Osteoblast (primary cell): ENCODE data around the gene PIP5KL1. TPM values are rescaled to one million over a fixed set of nuclear protein-coding genes. Genes with fewer than 3 reads are reported as not detected.

Experiments
- DNase-seq: peaks from one replicate; pipeline ENCODE4 v3.0.0; 2011; ENCODE audit warnings: low spot score, mixed read lengths; ENCODE audit not compliant: insufficient read length; ENCODE audit errors: missing footprints
- H2AFZ ChIP-seq: 2 replicates; pipeline ENCODE4 v1.6.0; 2011; ENCODE audit warnings: mild to moderate bottlenecking, low read length
- H3K27ac ChIP-seq: 2 replicates; pipeline ENCODE4 v1.5.1; 2011; ENCODE audit warnings: mild to moderate bottlenecking, low read depth, low read length, moderate library complexity
- H3K27me3 ChIP-seq: 2 replicates; pipeline ENCODE4 v1.6.0; 2012; ENCODE audit warnings: mild to moderate bottlenecking, control low read depth, inconsistent platforms, low read length, moderate library complexity; ENCODE audit not compliant: insufficient read depth
- H3K36me3 ChIP-seq: 2 replicates; pipeline ENCODE4 v1.5.1; 2011; ENCODE audit warnings: mild to moderate bottlenecking, low read length, control low read depth, moderate library complexity; ENCODE audit not compliant: insufficient read depth
- H3K4me1 ChIP-seq: 2 replicates; pipeline ENCODE4 v1.5.1; 2011; ENCODE audit warnings: mild to moderate bottlenecking, low read length, control low read depth, moderate library complexity; ENCODE audit not compliant: insufficient read depth
- H3K4me2 ChIP-seq: 2 replicates; pipeline ENCODE4 v1.6.0; 2011; ENCODE audit warnings: mild to moderate bottlenecking, low read length; ENCODE audit not compliant: insufficient read depth
- H3K4me3 ChIP-seq: fragments of 200-600 bp; sonication (generic); 3 replicates; pipeline ENCODE4 v1.5.1; 2012; ENCODE audit warnings: mild to moderate bottlenecking, low read length, inconsistent platforms; ENCODE audit not compliant: insufficient read depth
- H3K79me2 ChIP-seq: 2 replicates; pipeline ENCODE4 v1.6.0; 2012; ENCODE audit warnings: mild to moderate bottlenecking, low read length, control low read depth, inconsistent platforms; ENCODE audit not compliant: insufficient read depth
- H3K9me3 ChIP-seq: 2 replicates; pipeline ENCODE4 v1.5.1; 2011; ENCODE audit warnings: low read depth, low read length, control low read depth
- H4K20me1 ChIP-seq: 2 replicates; pipeline ENCODE4 v1.6.0; 2012; ENCODE audit warnings: mild to moderate bottlenecking, low read length, control low read depth; ENCODE audit not compliant: insufficient read depth
- CTCF ChIP-seq: IDR thresholded peaks from 2 replicates; pipeline ENCODE4 v1.5.1; 2011; ENCODE audit warnings: mild to moderate bottlenecking, low read depth, low read length, moderate library complexity; ENCODE audit errors: extremely low read depth
- total RNA-seq: library from RNA; depleted of rRNA; stranded (reverse); fragments of >200 nt; gene quantifications from 2 replicates; pipeline ENCODE4 v1.2.3, GENCODE V29; 2012

Gene PIP5KL1
- total RNA-seq, 1 donor = 2.2 TPM

- no peaks in the 10 kb centered on the region for H3K36me3 ChIP-seq
- no peak for TF ChIP-seq CTCF
- DNase-seq = no peak
- no peak overlapping the region for H2AFZ ChIP-seq
- H3K4me3 ChIP-seq = no peak overlapping the region
- H3K27me3 ChIP-seq = no peaks in the 10 kb centered on the region
- peaks cover 11% of the 10 kb centered on the region for H3K4me1 ChIP-seq
- H3K9me3 ChIP-seq = no peaks in the 10 kb centered on the region
- H4K20me1 ChIP-seq = peaks cover 25% of the 10 kb centered on the region
- peaks cover 87% of the 10 kb centered on the region for H3K79me2 ChIP-seq
- no peak overlapping the region for H3K27ac ChIP-seq
- H3K4me2 ChIP-seq = no peak overlapping the region
Measured at GRCh38 chr9:127961155-127961490, 30.5 kb upstream of the PIP5KL1 start.

- H3K4me3 ChIP-seq = no peak overlapping the region
- no peak overlapping the region for H3K27ac ChIP-seq
- no peaks in the 10 kb centered on the region for H3K27me3 ChIP-seq
- no peak for DNase-seq
- no peaks in the 10 kb centered on the region for H3K9me3 ChIP-seq
- TF ChIP-seq CTCF = no peak
- H3K36me3 ChIP-seq = no peaks in the 10 kb centered on the region
- no peak overlapping the region for H3K4me2 ChIP-seq
- H2AFZ ChIP-seq = no peak overlapping the region
- H3K79me2 ChIP-seq = peaks cover 90% of the 10 kb centered on the region
- H3K4me1 ChIP-seq = peaks cover 5% of the 10 kb centered on the region
- peaks cover 30% of the 10 kb centered on the region for H4K20me1 ChIP-seq
Measured at GRCh38 chr9:127960410-127961154, 30.0 kb upstream of the PIP5KL1 start.

- H4K20me1 ChIP-seq = peaks cover 37% of the 10 kb centered on the region
- H3K9me3 ChIP-seq = no peaks in the 10 kb centered on the region
- TF ChIP-seq CTCF = no peak
- H3K36me3 ChIP-seq = no peaks in the 10 kb centered on the region
- H3K4me3 ChIP-seq = no peak overlapping the region
- H3K4me2 ChIP-seq = no peak overlapping the region
- H2AFZ ChIP-seq = no peak overlapping the region
- H3K79me2 ChIP-seq = peaks cover 92% of the 10 kb centered on the region
- H3K27ac ChIP-seq = no peak overlapping the region
- H3K4me1 ChIP-seq = no peaks in the 10 kb centered on the region
- no peak for DNase-seq
- no peaks in the 10 kb centered on the region for H3K27me3 ChIP-seq
Measured at GRCh38 chr9:127959841-127960409, 29.3 kb upstream of the PIP5KL1 start.

- no peaks in the 10 kb centered on the region for H3K4me1 ChIP-seq
- no peak overlapping the region for H3K27ac ChIP-seq
- peaks cover 40% of the 10 kb centered on the region for H4K20me1 ChIP-seq
- H3K4me2 ChIP-seq = no peak overlapping the region
- TF ChIP-seq CTCF = no peak
- DNase-seq = no peak
- no peak overlapping the region for H3K4me3 ChIP-seq
- peaks cover 94% of the 10 kb centered on the region for H3K79me2 ChIP-seq
- H3K27me3 ChIP-seq = no peaks in the 10 kb centered on the region
- H2AFZ ChIP-seq = no peak overlapping the region
- H3K9me3 ChIP-seq = no peaks in the 10 kb centered on the region
- no peaks in the 10 kb centered on the region for H3K36me3 ChIP-seq
Measured at GRCh38 chr9:127959398-127959797, 28.8 kb upstream of the PIP5KL1 start.
